ENCODE measurements around the gene AGMO. TPM values are rescaled to one million over a fixed set of nuclear protein-coding genes. Genes with fewer than 3 reads are reported as not detected.

The AGMO gene
- total RNA-seq, 4 donors from 2014 or later: 0.11 to 0.55 TPM; not detected in 2

- intact Hi-C loops (cut with DNase I; ENCODE audit: low total_unique reads) (no loop called here), in situ Hi-C loops (cut with MboI; ENCODE audit: low sequenced_read_pairs in 4 of 4) (no loop called here)
- DNase-seq: no peak
- Histone ChIP-seq H3K27me3 (no peaks in the 10 kb centered on the region), H3K4me3 (no peak overlapping the region), H3K4me1 (no peaks in the 10 kb centered on the region), H3K36me3 (no peaks in the 10 kb centered on the region), H3K27ac (no peak overlapping the region), H3K9me3 (no peaks in the 10 kb centered on the region)
- ATAC-seq: no peak
- TF ChIP-seq POLR2A (IDR thresholded peaks at IDR 0.05): no peak
- no peak for TF ChIP-seq CTCF (IDR thresholded peaks at IDR 0.05 in 4 of 5, conservative IDR thresholded peaks at IDR 0.05 in 1 of 5)
Observed at GRCh38 chr7:15441915-15442314, 119.9 kb downstream of the AGMO start.

GRCh38 chr7:15440482-15440881 lies 121.3 kb downstream of the AGMO start:
- Histone ChIP-seq H3K27ac (no peak overlapping the region), H3K27me3 (no peaks in the 10 kb centered on the region), H3K9me3 (no peaks in the 10 kb centered on the region), H3K4me3 (no peak overlapping the region), H3K36me3 (no peaks in the 10 kb centered on the region), H3K4me1 (no peaks in the 10 kb centered on the region)
- in situ Hi-C loops (cut with MboI; ENCODE audit: low sequenced_read_pairs in 4 of 4): no loop called here
- DNase-seq (no peak), ATAC-seq (no peak)
- TF ChIP-seq CTCF (IDR thresholded peaks at IDR 0.05 in 4 of 5, conservative IDR thresholded peaks at IDR 0.05 in 1 of 5) (no peak), POLR2A (IDR thresholded peaks at IDR 0.05) (no peak)
- intact Hi-C loops (cut with DNase I; ENCODE audit: low total_unique reads): no loop called here

- DNase-seq (no peak), ATAC-seq (no peak)
- intact Hi-C loops (cut with DNase I; ENCODE audit: low total_unique reads): no loop called here
- TF ChIP-seq POLR2A (IDR thresholded peaks at IDR 0.05) (no peak), CTCF (IDR thresholded peaks at IDR 0.05 in 4 of 5, conservative IDR thresholded peaks at IDR 0.05 in 1 of 5) (no peak)
- Histone ChIP-seq H3K4me1 (no peaks in the 10 kb centered on the region), H3K36me3 (no peaks in the 10 kb centered on the region), H3K27ac (no peak overlapping the region), H3K27me3 (no peaks in the 10 kb centered on the region), H3K4me3 (no peak overlapping the region), H3K9me3 (no peaks in the 10 kb centered on the region)
- in situ Hi-C loops (cut with MboI; ENCODE audit: low sequenced_read_pairs in 4 of 4): no loop called here
Observed at GRCh38 chr7:15439853-15440252, 122.0 kb downstream of the AGMO start.

- Histone ChIP-seq H3K4me3 (no peak overlapping the region), H3K4me1 (no peaks in the 10 kb centered on the region), H3K27ac (no peak overlapping the region), H3K36me3 (no peaks in the 10 kb centered on the region), H3K9me3 (no peaks in the 10 kb centered on the region), H3K27me3 (no peaks in the 10 kb centered on the region)
- in situ Hi-C loops (cut with MboI; ENCODE audit: low sequenced_read_pairs in 4 of 4) (no loop called here), intact Hi-C loops (cut with DNase I; ENCODE audit: low total_unique reads) (no loop called here)
- ATAC-seq (no peak), DNase-seq (no peak)
- TF ChIP-seq POLR2A (IDR thresholded peaks at IDR 0.05) (no peak), CTCF (IDR thresholded peaks at IDR 0.05 in 4 of 5, conservative IDR thresholded peaks at IDR 0.05 in 1 of 5) (no peak)
Observed at GRCh38 chr7:15433151-15433550, 128.7 kb downstream of the AGMO start.

- H3K27me3 ChIP-seq: no peaks in the 10 kb centered on the region
- in situ Hi-C loops (cut with MboI; ENCODE audit: low sequenced_read_pairs in 4 of 4): no loop called here
- ATAC-seq: no peak
Observed at GRCh38 chr7:15430911-15431310, 130.9 kb downstream of the AGMO start.

More at GRCh38 chr7:15430911-15431310, 130.9 kb downstream of the AGMO start:
- H3K36me3 ChIP-seq: no peaks in the 10 kb centered on the region
- no peak overlapping the region for H3K27ac ChIP-seq
- DNase-seq: no peak
- H3K9me3 ChIP-seq: no peaks in the 10 kb centered on the region
- TF ChIP-seq CTCF (IDR thresholded peaks at IDR 0.05 in 4 of 5, conservative IDR thresholded peaks at IDR 0.05 in 1 of 5) (no peak), POLR2A (IDR thresholded peaks at IDR 0.05) (no peak)
- intact Hi-C loops (cut with DNase I; ENCODE audit: low total_unique reads): no loop called here
- no peaks in the 10 kb centered on the region for H3K4me1 ChIP-seq
- no peak overlapping the region for H3K4me3 ChIP-seq
